Left colon (tissue), 2 donors: ENCODE results near the gene TCIRG1. TPM values are rescaled to one million over a fixed set of nuclear protein-coding genes. Genes with fewer than 3 reads are reported as not detected.
A peak's percentile ranks its signal among the peaks of the same experiment; 100 is the strongest.

ENCODE experiments used
- ATAC-seq: fragments of 200-7000 bp; cut with Tn5 transposase; one replicate; pipeline ENCODE4 v1.9.1; 2020; ENCODE audit warnings: mild to moderate bottlenecking, moderate library complexity
- DNase-seq, 2 donors: peaks; one replicate each; pipeline ENCODE4 v3.0.0-alpha.2; 2020
- intact Hi-C, 2 donors: fragments of 100-400 bp; cut with DNase I in 1 of 2; cut with micrococcal nuclease in 1 of 2; formaldehyde crosslinking; loops; one replicate each; pipeline versions ENCODE4 v1.11.2 to v1.14.0; 2022; cut with DNase I, micrococcal nuclease
- microRNA-seq, 2 donors: library from miRNA; unstranded; fragments of <30 nt; microRNA quantifications; one replicate each; pipeline versions ENCODE4 v1.1.0 to v1.2.0, GENCODE V29; 2020
- total RNA-seq, 2 donors: library from RNA; stranded (reverse); fragmentation: NEBNext Ultra II Directional; extraction: Animal tissue kit (Norgen Biotek cat#: 25700); gene quantifications; one replicate each; pipeline ENCODE4 v1.2.1, GENCODE V29; 2021
- donor health status: DM: no; HTN: no; CAD: no.
- donor health status: DM: yes; HTN: yes; CAD: no.

TCIRG1 gene
- total RNA-seq, 2 donors from 2014 or later = 140 to 156 TPM

DNA sequence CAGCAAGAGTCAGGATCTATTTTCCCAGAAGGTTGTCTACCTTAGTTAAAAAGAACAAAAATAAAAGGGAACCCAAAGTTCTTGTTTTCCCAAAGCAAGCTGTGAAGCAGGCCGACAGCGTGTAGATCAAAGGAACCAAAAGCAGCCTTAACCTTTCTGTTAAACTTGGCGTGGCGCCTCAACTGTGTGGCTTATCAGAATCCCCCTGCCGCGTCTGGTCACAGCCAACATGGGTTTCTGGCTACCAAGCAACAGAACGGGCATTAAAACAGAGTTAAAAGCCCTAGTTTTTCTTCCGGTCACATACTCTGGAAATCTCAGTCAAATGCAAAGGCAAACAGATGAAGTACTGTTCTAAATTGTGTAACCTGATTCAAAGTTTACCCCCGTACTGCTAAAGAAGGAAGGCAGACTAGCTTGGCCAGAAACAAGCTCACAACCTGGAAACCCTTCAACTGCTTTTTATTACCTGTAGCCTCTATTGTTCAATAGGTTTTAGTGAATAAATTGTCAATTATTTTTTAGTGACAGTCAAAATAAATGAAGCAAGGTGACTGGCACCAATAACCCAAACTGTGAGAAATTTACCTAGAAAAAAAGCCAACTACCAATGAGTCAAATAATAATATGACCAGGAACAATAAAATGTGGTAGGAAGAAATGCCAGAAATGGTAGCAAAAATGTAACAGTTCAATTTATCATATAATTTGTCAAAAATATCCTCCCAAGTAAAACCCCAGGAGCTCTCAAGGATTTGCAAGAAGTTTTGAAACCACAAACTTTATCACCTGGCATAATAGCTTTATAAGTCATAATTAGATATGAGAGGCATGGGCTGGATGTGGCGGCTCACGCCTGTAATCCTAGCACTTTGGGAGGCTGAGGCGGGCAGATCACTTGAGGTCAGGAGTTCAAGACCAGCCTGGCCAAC is 60.9 kb downstream of the TCIRG1 start:
- DNase-seq = peak; percentile 47 to 65
- peak; percentile 59 for ATAC-seq
- intact Hi-C loops = no loop called here

Small RNA genes lying within 50 kb of the gene (microRNA-seq; reads per million reads assigned to microRNA genes)
- gene MIR4691 (0 reads per million in 2 donors), gene MIR6753 (0 to 0.53 reads per million in 2 donors), gene MIR7113 (0 to 1.4 reads per million in 2 donors)

Other genes with a start within 250 kb of the TCIRG1 start
- 10 to 100 TPM; 51.9 to 52.8 TPM for gene UNC93B1, start 34.9 kb upstream of the TCIRG1 start, total RNA-seq
- 10 to 100 TPM; 20.2 to 21.3 TPM for gene ALDH3B1, start 28.7 kb upstream of the TCIRG1 start, total RNA-seq
- 100 to 1,000 TPM; 135 to 157 TPM for gene NDUFS8, start 8.3 kb upstream of the TCIRG1 start, total RNA-seq
- gene CHKA, start 82.4 kb downstream of the TCIRG1 start, total RNA-seq = 10 to 100 TPM; 47.6 to 87.4 TPM
- 10 to 100 TPM; 56.9 to 62.8 TPM for gene KMT5B, start 174.3 kb downstream of the TCIRG1 start, total RNA-seq
- 10 to 100 TPM; 68.8 to 76.3 TPM for gene C11orf24, start 232.9 kb downstream of the TCIRG1 start, total RNA-seq